GM19452 (cell line): Measurements from ENCODE around the gene CARHSP1.
"Not testable (repeated sequence)": the region's sequence is repeated elsewhere in the genome, so short reads cannot be mapped to it uniquely, and the experiment has no call there.

ENCODE experiments used
- ATAC-seq: cut with Tn5 transposase; IDR thresholded peaks from one replicate; pipeline ENCODE4 v1.9.1; 2021; ENCODE audit not compliant: unreplicated experiment

CARHSP1 gene

GRCh38 chr16:8858994-8859912 lies 9.6 kb downstream of the CARHSP1 start:
- ATAC-seq = no peak

GRCh38 chr16:8855972-8856371 lies 12.8 kb downstream of the CARHSP1 start:
- no peak for ATAC-seq

GRCh38 chr16:8855051-8855786 lies 13.6 kb downstream of the CARHSP1 start:
- no peak for ATAC-seq

- ATAC-seq = no peak
These were observed 14.4 kb downstream of the CARHSP1 start for GRCh38 chr16:8854298-8854948.

GRCh38 chr16:8853611-8854010 lies 15.2 kb downstream of the CARHSP1 start:
- no peak for ATAC-seq

GRCh38 chr16:8853150-8853549 lies 15.7 kb downstream of the CARHSP1 start:
- no peak for ATAC-seq

GRCh38 chr16:8852534-8852933 lies 16.3 kb downstream of the CARHSP1 start:
- ATAC-seq = no peak

- no peak for ATAC-seq
These were observed 16.9 kb downstream of the CARHSP1 start for GRCh38 chr16:8851761-8852403.

- no peak for ATAC-seq
These were observed 18.4 kb downstream of the CARHSP1 start for GRCh38 chr16:8850279-8850885.

GRCh38 chr16:8849411-8850011 lies 19.3 kb downstream of the CARHSP1 start:
- ATAC-seq = no peak

GRCh38 chr16:8848939-8849391 lies 19.8 kb downstream of the CARHSP1 start:
- no peak for ATAC-seq

- ATAC-seq = no peak
These were observed 20.4 kb downstream of the CARHSP1 start for GRCh38 chr16:8848231-8848938.

GRCh38 chr16:8847623-8848022 lies 21.2 kb downstream of the CARHSP1 start:
- no peak for ATAC-seq

GRCh38 chr16:8847145-8847544 lies 21.7 kb downstream of the CARHSP1 start:
- no peak for ATAC-seq

- ATAC-seq = no peak
These were observed 22.3 kb downstream of the CARHSP1 start for GRCh38 chr16:8846401-8846932.

- no peak for ATAC-seq
These were observed 23.0 kb downstream of the CARHSP1 start for GRCh38 chr16:8845699-8846298.

- ATAC-seq = not testable (repeated sequence)
These were observed 25.5 kb downstream of the CARHSP1 start for GRCh38 chr16:8843296-8843695.

GRCh38 chr16:8842016-8842415 lies 26.8 kb downstream of the CARHSP1 start:
- not testable (repeated sequence) for ATAC-seq

GRCh38 chr16:8837594-8837993 lies 31.2 kb downstream of the CARHSP1 start:
- ATAC-seq = not testable (repeated sequence)
